ENCODE results near the gene RMI2.

GRCh38 chr16:11346700-11347319, 1.6 kb downstream of the RMI2 start:
- TF ChIP-seq, protein P1, sequence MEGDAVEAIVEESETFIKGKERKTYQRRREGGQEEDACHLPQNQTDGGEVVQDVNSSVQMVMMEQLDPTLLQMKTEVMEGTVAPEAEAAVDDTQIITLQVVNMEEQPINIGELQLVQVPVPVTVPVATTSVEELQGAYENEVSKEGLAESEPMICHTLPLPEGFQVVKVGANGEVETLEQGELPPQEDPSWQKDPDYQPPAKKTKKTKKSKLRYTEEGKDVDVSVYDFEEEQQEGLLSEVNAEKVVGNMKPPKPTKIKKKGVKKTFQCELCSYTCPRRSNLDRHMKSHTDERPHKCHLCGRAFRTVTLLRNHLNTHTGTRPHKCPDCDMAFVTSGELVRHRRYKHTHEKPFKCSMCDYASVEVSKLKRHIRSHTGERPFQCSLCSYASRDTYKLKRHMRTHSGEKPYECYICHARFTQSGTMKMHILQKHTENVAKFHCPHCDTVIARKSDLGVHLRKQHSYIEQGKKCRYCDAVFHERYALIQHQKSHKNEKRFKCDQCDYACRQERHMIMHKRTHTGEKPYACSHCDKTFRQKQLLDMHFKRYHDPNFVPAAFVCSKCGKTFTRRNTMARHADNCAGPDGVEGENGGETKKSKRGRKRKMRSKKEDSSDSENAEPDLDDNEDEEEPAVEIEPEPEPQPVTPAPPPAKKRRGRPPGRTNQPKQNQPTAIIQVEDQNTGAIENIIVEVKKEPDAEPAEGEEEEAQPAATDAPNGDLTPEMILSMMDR (IDR thresholded peaks at IDR 0.05): no peak
- TF ChIP-seq POLR2A (IDR thresholded peaks at IDR 0.05): no peak
